BLaER1 treated with 17β-estradiol and CSF1 and Interleukin-3, amounts not matched to agents 10 nM and 100 nM (cell line): ENCODE data around the gene B3GALT5.

ENCODE experiments used
- H3K27ac ChIP-seq, 11 experiments: shearing (Covaris generic); formaldehyde crosslinking; 2 replicates each; pipeline ENCODE4 v1.8.1; 2022
- H3K27me3 ChIP-seq, 11 experiments: shearing (Covaris generic); formaldehyde crosslinking; 2 replicates each; pipeline ENCODE4 v1.8.1; 2022
- H3K36me3 ChIP-seq, 11 experiments: shearing (Covaris generic); formaldehyde crosslinking; 2 replicates each; pipeline ENCODE4 v1.8.1; 2022
- H3K4me1 ChIP-seq, 10 experiments: shearing (Covaris generic); formaldehyde crosslinking; 2 replicates each; pipeline ENCODE4 v1.8.1; 2022
- H3K4me2 ChIP-seq, 11 experiments: shearing (Covaris generic); formaldehyde crosslinking; 2 replicates each; pipeline ENCODE4 v1.8.1; 2022
- H3K4me3 ChIP-seq, 10 experiments: shearing (Covaris generic); formaldehyde crosslinking; 2 replicates each; pipeline ENCODE4 v1.8.1; 2022
- H3K9ac ChIP-seq, 11 experiments: shearing (Covaris generic); formaldehyde crosslinking; 2 replicates each; pipeline ENCODE4 v1.8.1; 2022
- H3K9me3 ChIP-seq, 11 experiments: shearing (Covaris generic); formaldehyde crosslinking; replicated peaks in 1 of 11; 2 replicates each; pipeline ENCODE4 v1.8.1; 2022
- H4K20me1 ChIP-seq, 11 experiments: shearing (Covaris generic); formaldehyde crosslinking; 2 replicates each; pipeline ENCODE4 v1.8.1; 2022
- Cebpa-rat ChIP-seq, 11 experiments: shearing (Covaris generic); IDR thresholded peaks; 2 replicates each; pipeline ENCODE4 v1.8.1; 2022

B3GALT5 gene

DNA sequence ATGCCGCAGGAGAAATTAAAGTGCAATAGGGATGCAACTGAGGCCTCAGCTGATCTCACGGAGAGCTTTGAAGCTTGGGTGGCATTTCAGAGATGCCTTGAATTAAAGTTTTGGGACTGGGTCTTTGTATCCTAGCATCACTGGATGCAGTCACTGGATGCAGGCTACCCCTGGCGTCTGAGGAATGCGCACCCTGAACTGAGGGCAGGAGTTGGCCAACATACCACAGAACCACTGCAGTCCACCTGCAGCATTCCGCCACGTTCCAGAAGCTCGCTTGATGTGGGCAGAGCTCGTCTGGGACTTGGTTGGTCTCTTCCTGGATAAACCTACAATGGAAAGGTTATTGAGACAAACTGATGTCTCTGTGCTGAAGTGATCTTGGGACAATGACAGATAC lies 98.1 kb downstream of the B3GALT5 start:
- Histone ChIP-seq H3K4me1 (no peaks in the 10 kb centered on the region), H3K36me3 (no peaks in the 10 kb centered on the region), H3K4me3 (no peak overlapping the region), H4K20me1 (no peaks in the 10 kb centered on the region), H3K9ac (no peak overlapping the region), H3K9me3 (no peaks in the 10 kb centered on the region), H3K4me2 (no peak overlapping the region), H3K27me3 (no peaks in the 10 kb centered on the region), H3K27ac (no peak overlapping the region)
- no peak for TF ChIP-seq Cebpa-rat (IDR thresholded peaks at IDR 0.05)

DNA sequence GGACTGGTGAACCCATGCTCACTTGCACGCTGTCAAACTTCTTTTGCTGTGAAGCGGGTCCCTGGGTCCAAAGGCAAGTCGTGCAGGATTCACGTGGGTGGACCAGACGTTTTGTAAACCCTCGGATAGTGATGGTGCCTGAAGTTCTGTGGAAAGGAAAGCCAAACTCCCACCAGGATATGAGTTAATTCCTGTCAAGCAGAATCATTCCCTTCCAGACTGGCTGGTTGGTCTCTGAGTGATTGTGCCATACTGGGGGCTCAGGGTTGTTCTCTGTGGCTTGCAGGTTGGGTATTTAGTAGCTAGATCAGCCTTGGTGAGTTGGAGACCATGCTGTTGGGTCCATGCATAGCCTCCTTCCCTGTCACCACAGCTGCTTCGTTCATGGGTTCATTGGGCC lies 99.5 kb downstream of the B3GALT5 start:
- H3K9ac ChIP-seq = no peak overlapping the region
- no peaks in the 10 kb centered on the region for H3K27me3 ChIP-seq
- no peak for TF ChIP-seq Cebpa-rat (IDR thresholded peaks at IDR 0.05)
- H3K4me2 ChIP-seq = no peak overlapping the region
- H3K27ac ChIP-seq = no peak overlapping the region
- H3K9me3 ChIP-seq = no peaks in the 10 kb centered on the region
- no peaks in the 10 kb centered on the region for H3K36me3 ChIP-seq
- H3K4me3 ChIP-seq = no peak overlapping the region
- H4K20me1 ChIP-seq = no peaks in the 10 kb centered on the region
- H3K4me1 ChIP-seq = no peaks in the 10 kb centered on the region

DNA sequence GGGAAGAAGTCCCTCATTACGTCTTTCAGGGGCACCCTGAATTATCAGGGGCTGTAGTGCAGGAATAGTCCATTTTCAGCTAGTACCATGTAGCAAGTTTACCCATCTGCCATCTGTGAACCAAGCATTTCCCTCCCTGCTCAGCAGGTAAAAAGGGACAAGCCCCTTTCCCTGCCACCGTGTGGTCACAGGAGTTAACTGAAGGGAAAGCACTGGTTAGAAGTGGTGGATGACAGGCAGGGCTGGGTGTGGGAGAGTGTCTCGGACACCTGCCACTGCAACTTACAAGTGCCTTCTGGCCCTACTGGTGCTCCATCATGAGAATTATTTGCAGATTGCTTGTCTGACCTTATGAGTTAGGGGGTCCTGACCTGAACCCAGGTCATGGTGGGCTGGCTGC lies 100.2 kb downstream of the B3GALT5 start:
- no peaks in the 10 kb centered on the region for H3K27me3 ChIP-seq
- H3K9me3 ChIP-seq = no peaks in the 10 kb centered on the region
- no peak overlapping the region for H3K9ac ChIP-seq
- H4K20me1 ChIP-seq = no peaks in the 10 kb centered on the region
- no peaks in the 10 kb centered on the region for H3K36me3 ChIP-seq
- H3K27ac ChIP-seq = no peak overlapping the region
- no peaks in the 10 kb centered on the region for H3K4me1 ChIP-seq
- no peak overlapping the region for H3K4me2 ChIP-seq
- no peak for TF ChIP-seq Cebpa-rat (IDR thresholded peaks at IDR 0.05)
- H3K4me3 ChIP-seq = no peak overlapping the region

DNA sequence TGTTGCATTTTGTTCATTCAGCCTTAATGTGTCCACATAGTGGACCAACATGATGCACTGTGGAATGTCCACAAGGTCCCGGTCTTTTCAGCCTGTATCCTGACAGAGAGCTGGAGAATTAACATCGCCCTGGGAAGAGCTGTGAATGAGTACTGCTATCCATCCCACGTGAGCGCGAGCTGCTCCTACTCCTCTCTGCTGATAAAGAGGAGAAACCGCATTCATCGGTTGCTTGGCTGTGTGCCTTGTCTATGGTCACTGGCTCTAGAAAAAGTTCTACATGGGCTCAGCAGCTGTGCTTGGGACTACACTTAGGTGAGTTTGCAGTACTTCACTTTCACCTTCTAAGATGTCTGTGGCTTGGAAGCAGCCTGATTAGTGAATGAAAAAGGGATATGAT lies 101.2 kb downstream of the B3GALT5 start:
- no peaks in the 10 kb centered on the region for H3K4me1 ChIP-seq
- H3K9me3 ChIP-seq = no peaks in the 10 kb centered on the region
- H4K20me1 ChIP-seq = no peaks in the 10 kb centered on the region
- H3K4me2 ChIP-seq = no peak overlapping the region
- H3K9ac ChIP-seq = no peak overlapping the region
- H3K4me3 ChIP-seq = no peak overlapping the region
- no peak for TF ChIP-seq Cebpa-rat (IDR thresholded peaks at IDR 0.05)
- H3K27ac ChIP-seq = no peak overlapping the region
- no peaks in the 10 kb centered on the region for H3K27me3 ChIP-seq
- H3K36me3 ChIP-seq = no peaks in the 10 kb centered on the region

DNA sequence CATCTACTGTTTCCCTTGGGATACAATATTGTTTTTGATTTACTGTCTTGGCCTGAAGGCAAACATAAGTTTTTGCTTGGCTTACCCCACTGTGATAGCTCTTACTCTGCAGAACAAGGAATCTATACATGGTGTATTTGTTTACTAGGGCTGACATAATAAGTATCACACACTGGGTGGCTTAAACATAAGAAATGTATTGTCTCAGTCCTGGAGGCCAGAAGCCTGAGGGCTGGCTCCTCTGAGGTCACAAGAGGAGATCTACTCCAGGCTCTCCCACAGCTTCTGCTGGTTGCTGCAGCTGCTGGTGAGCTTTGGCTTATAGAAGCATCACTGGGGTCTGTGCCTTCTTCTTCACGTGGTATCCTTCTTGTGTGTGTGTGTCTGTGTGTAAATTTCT lies 101.6 kb downstream of the B3GALT5 start:
- no peak for TF ChIP-seq Cebpa-rat (IDR thresholded peaks at IDR 0.05)
- H3K27ac ChIP-seq = no peak overlapping the region
- no peak overlapping the region for H3K4me2 ChIP-seq
- no peaks in the 10 kb centered on the region for H3K9me3 ChIP-seq
- H3K4me3 ChIP-seq = no peak overlapping the region
- H3K9ac ChIP-seq = no peak overlapping the region
- H3K27me3 ChIP-seq = no peaks in the 10 kb centered on the region
- no peaks in the 10 kb centered on the region for H4K20me1 ChIP-seq
- no peaks in the 10 kb centered on the region for H3K36me3 ChIP-seq
- no peaks in the 10 kb centered on the region for H3K4me1 ChIP-seq

DNA sequence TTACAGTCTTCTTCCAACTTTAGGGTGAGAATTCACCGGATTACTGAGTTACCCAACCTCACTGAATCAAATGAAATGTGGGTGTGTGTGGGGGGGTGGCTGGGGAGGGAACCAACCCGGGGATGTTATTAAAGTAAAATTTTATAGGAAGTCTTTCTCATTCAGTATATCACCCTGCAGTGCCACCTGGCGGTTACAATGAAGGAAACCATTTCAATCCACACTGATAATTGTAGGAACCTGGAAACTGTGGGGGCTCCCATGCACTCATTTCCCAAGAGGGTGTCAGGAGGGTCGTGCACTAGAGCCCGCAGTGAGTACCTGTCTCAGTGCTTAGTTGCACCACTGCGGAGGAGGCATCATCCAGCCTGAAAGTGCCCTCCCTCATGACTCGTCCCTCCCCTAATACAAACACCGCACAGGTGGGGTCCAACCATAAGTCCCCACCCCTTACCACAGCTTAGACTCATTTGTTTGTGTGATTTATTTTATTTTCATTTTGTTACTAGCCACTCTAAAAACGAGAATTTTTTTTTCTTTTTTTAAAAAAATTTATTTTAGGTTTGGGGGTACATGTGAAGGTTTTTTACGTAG lies 103.2 kb downstream of the B3GALT5 start:
- Histone ChIP-seq H3K4me3 (no peak overlapping the region), H3K9ac (no peak overlapping the region), H3K27me3 (no peaks in the 10 kb centered on the region), H3K27ac (no peak overlapping the region), H4K20me1 (no peaks in the 10 kb centered on the region), H3K9me3 (no peaks in the 10 kb centered on the region), H3K4me1 (no peaks in the 10 kb centered on the region), H3K36me3 (no peaks in the 10 kb centered on the region), H3K4me2 (no peak overlapping the region)
- no peak for TF ChIP-seq Cebpa-rat (IDR thresholded peaks at IDR 0.05)

DNA sequence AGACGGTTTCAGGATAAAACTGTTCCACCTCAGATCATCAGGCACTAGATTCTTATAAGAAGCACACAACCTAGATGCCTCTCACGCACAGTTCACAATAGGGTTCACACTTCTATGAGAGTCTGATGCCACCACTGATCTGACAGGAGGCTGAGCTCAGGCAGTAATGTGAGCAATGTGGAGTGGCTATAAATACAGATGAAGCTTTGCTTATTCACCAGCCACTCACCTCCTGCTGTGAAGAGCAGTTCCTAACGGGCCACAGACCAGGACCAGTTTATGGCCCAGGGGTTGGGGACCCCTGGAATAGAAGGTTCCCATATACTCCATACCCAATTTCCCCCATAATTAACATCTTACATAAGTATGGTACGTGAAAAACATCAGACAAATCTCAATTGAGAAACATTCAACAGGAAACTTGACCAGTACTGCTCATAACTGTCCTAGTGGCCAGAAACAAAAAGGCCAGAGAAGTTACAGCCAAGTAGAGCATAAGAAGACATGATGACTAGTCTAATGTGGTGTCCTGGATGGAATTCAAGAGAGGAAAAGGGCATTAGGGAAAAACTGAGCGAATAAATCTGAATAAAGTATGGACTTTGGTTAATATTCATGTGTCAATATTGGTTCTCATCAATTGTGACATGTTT lies 107.5 kb downstream of the B3GALT5 start:
- Histone ChIP-seq H3K36me3 (no peaks in the 10 kb centered on the region), H4K20me1 (no peaks in the 10 kb centered on the region), H3K27me3 (no peaks in the 10 kb centered on the region), H3K27ac (no peak overlapping the region), H3K4me3 (no peak overlapping the region), H3K9me3 (peaks cover 7 to 18% (median 10%) of the 10 kb centered on the region in 11 experiments; a peak in 18 of 22 replicates), H3K9ac (no peak overlapping the region), H3K4me2 (no peak overlapping the region), H3K4me1 (no peaks in the 10 kb centered on the region)
- no peak for TF ChIP-seq Cebpa-rat (IDR thresholded peaks at IDR 0.05)

DNA sequence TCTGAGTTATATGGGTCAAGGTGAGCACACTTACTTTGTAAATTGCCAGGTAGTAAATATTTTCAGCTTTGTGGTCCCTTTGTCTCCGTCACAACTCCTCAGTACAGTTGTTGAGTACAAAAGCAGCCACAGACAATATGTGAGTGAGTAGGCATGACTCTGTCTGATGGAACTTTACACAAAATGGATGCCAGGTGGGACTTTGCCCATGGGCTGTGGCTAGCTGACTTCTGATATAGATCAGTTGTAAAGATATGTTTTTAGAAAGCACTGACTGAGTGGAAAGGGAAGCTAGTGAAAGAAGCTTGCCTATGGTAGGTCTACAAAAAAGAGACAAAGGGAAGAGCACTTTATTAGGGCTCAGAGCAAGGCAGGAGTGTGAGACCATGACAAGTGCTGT lies 109.1 kb downstream of the B3GALT5 start:
- TF ChIP-seq Cebpa-rat (IDR thresholded peaks at IDR 0.05) = no peak
- no peaks in the 10 kb centered on the region for H3K4me1 ChIP-seq

More for the DNA sequence above, 109.1 kb downstream of the B3GALT5 start:
- Histone ChIP-seq H3K9ac (no peak overlapping the region), H3K9me3 (peaks cover 7 to 20% (median 10%) of the 10 kb centered on the region in 11 experiments; a peak in 18 of 22 replicates), H3K27ac (no peak overlapping the region), H3K4me3 (no peak overlapping the region), H4K20me1 (no peaks in the 10 kb centered on the region), H3K36me3 (no peaks in the 10 kb centered on the region), H3K27me3 (no peaks in the 10 kb centered on the region), H3K4me2 (no peak overlapping the region)
